GM18508 (cell line): ENCODE results near the gene ZMYND12.
"Not testable (repeated sequence)": the region's sequence is repeated elsewhere in the genome, so short reads cannot be mapped to it uniquely, and the experiment has no call there.

Experiments
- ATAC-seq: cut with Tn5 transposase; IDR thresholded peaks from one replicate; pipeline ENCODE4 v1.9.1; 2021; ENCODE audit warnings: moderate number of reproducible peaks; ENCODE audit not compliant: insufficient read depth, unreplicated experiment

Gene ZMYND12, protein sequence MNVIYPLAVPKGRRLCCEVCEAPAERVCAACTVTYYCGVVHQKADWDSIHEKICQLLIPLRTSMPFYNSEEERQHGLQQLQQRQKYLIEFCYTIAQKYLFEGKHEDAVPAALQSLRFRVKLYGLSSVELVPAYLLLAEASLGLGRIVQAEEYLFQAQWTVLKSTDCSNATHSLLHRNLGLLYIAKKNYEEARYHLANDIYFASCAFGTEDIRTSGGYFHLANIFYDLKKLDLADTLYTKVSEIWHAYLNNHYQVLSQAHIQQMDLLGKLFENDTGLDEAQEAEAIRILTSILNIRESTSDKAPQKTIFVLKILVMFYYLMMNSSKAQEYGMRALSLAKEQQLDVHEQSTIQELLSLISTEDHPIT

GRCh38 chr1:42456010-42456753 lies at the start of gene ZMYND12, which contains the start of gene PPCS:
Gene ZMYND12 (minus strand): TSS chr1:42456022. CDS start chr1:42455997, 25 bp downstream.
Gene PPCS (plus strand): TSS chr1:42456543. CDS start chr1:42456566, 23 bp downstream.
- peak; percentile 72 for ATAC-seq

GRCh38 chr1:42504535-42505128 lies 48.8 kb upstream of the ZMYND12 start:
- ATAC-seq = no peak

GRCh38 chr1:42502031-42502430 lies 46.2 kb upstream of the ZMYND12 start:
- ATAC-seq = not testable (repeated sequence)

DNA sequence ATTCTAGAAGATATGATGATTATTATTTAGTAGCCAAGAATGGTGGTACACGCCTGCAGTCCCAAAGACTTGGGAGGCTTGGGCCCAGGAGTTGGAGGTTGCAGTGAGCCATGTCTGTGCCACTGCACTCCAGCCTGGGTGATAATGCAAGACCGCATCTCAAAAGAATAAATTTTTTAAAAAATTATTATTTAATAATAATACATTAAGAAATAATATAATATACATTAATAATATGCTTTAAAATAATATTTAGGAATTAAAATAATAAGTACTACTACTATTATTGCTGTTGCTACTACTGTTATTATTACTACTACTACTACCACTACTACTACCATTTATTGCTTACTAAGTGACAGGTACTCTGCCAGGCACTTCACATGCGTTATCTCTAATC lies 34.4 kb upstream of the ZMYND12 start:
- ATAC-seq = no peak

DNA sequence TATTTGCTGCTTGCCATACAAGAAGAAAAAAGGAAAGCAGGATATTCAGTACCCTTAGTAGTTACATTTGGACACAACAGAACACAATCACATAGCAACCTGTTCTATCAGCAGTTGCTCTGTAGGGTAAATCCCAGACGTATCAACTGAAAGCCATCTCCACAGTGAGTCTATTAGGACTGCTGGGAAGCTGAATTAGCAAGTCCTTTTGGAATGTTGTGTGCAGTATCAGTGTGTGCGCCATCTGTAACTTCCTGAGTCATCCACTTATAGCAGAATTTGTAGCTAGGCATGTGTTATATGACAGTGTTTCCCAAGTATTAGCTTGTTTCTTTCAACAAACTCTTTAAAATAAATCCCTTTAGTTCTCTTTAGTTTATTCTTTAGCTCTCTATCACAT lies 28.6 kb upstream of the ZMYND12 start:
- no peak for ATAC-seq

DNA sequence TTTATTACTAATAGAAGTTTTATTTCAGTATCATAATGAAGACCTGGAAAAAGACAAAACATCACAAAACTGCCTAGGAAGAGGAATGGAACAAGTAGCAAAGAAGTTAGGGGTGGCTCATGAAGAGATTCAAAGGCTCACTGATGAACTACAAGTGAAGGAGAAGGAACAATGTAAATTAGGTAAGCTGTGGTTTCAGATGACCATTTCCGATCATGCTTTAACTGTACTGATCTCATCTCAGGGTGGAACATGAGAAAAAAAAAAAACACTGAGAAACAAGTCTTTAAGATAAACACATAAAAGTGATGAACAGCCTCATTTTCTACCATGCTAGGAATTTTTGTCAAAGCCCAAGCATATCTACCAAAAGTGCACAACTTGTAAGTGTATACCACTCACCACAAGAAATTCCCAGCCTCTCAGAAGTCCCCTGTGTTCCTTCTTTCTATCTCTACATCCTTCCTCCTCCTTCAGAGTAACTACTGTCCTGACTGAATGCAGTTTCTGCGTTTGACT lies 26.9 kb upstream of the ZMYND12 start:
- ATAC-seq = no peak

- ATAC-seq = no peak
Measured at GRCh38 chr1:42480921-42481320, 25.1 kb upstream of the ZMYND12 start.

DNA sequence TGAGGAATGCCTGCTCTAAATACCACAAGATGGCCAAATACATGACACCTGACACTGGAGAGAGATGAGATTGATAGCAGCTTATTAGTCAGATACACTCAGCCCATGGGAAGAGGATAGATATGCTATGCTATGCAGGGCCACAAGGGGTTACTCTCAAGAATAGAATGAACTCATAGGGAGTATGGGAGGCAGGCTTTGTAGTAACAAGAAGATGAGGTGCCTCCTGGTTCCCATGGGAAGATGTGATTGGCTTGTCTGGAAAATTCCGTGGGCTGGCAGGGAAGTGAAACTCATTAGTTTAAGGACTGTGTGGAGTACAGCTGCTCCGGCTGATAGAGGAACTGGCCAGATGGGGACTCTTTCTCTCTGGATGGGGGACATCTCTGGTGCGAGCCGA lies 23.8 kb upstream of the ZMYND12 start:
- ATAC-seq = no peak

DNA sequence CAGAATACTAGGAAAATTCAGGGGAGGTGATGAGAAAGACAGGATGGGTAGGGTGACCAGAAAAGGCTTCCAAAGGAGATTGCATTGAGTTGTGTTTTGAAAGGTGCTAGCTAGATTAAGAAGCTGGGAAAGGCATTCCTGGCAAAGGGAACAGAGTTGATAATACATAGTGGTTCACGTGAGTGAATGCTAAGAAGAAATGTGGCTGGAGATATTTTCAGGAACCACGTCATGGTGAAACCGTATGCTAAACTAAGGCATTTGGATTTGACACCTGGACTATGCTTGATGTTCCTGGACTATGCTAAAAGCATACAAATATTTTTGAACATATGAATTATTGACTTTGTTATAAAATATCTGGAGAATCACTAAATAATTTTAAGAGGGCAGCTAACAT lies 22.0 kb upstream of the ZMYND12 start:
- ATAC-seq = no peak

- ATAC-seq = not testable (repeated sequence)
Measured at GRCh38 chr1:42477354-42477753, 21.5 kb upstream of the ZMYND12 start.

DNA sequence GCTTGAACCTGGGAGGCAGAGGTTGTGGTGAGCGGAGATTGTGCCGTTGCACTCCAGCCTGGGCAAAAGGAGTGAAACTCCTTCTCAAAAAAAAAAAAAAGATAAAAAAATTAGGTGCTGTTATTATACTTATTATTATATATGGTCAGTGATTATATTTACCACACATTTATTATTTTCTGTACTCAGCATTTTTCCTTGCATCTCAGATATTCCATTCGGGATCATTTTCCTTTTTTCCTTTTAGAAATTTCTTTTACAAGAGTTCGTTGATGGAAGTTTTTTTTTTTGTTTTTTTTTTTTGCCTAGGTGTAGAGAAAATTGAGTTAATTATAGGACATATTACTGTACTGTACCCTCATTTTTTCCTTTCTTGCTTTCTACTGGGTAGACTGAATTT lies 20.8 kb upstream of the ZMYND12 start:
- no peak for ATAC-seq

DNA sequence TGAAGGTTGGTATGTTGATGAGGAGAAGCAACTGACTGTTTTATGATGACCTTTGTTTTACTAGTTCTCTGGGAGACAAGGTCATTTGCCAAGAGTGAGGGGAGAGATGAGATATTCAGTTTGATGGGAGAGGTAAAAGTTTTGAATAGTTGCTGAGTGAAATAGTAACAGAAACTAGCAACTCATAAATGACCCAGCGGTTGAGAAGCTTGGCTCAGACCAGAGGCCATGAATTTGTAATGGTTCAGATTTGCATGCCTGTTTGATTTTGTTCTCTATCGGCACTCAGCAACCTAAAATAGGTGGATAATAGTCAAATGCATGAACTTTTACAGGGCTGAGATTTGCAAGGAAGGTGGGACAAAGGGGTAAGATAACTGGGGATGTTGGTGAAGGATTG lies 13.9 kb upstream of the ZMYND12 start:
- ATAC-seq = no peak

GRCh38 chr1:42466030-42466429 lies 10.2 kb upstream of the ZMYND12 start:
- ATAC-seq = no peak

DNA sequence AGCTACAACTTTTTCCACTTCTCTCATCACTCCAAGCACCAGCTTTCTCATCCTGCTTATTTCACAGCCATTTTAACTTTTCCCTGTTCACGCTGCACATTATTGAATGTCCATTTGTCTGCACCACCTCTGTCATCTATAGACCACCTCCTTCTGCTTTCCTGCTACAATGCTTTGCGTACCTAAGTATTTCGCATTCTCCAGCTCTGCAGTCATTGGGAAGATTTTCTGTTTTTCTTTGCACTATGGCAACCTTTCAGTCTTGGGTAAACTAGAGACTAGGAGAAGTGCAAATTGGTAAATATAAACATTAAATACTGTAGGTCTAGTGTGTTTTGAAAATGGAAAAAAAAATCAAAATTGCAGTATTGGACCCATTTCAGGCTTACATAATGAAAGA lies 8.1 kb upstream of the ZMYND12 start:
- ATAC-seq = no peak

GRCh38 chr1:42462828-42463763 lies 7.3 kb upstream of the ZMYND12 start, which contains the start of gene CCDC30:
Gene CCDC30 (plus strand): TSS chr1:42463286. CDS start chr1:42480552, 17,266 bp downstream.
- peak; percentile 89 for ATAC-seq

DNA sequence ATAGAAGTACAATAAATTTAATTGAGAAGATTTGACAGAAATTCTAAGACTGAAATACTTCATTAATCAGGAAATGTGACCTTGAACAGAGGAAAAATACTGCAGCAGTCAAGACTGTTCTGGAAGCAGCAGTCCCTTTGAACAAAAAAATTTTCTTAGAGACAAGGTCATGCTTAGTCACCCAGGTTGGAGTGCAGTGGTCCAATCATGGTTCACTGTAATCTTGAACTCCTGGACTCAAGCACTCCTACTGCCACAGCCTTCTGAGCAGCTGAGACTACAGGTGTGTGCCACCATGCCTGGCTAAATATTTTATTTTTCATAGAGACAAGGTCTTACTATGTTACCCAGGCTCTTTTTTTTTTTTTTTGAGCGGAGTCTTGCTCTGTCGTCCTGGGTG lies 5.4 kb upstream of the ZMYND12 start:
- ATAC-seq = no peak

GRCh38 chr1:42456754-42457089 lies 900 bp upstream of the ZMYND12 start:
- peak; percentile 27 for ATAC-seq

GRCh38 chr1:42454403-42454802 lies 1.4 kb downstream of the ZMYND12 start:
- no peak for ATAC-seq

GRCh38 chr1:42453386-42453785 lies 2.4 kb downstream of the ZMYND12 start:
- no peak for ATAC-seq

- ATAC-seq = no peak
Measured at GRCh38 chr1:42450061-42450460, 5.8 kb downstream of the ZMYND12 start.
